Activated naive CD8-positive, alpha-beta T cell treated with anti-CD3 and anti-CD28 coated beads, Interleukin-2, amount 50 U/mL, for 24 hours (primary cell): Measurements from ENCODE around the gene FAM222A.

Source experiments
- ATAC-seq: fragments of 150-1000 bp; cut with Tn5 transposase; one replicate; pipeline ENCODE4 v1.10.0; 2021
- DNase-seq: peaks from one replicate; pipeline ENCODE4 v3.0.0; 2021
- H3K27ac Mint-ChIP-seq: one replicate; pipeline ENCODE4 v1.8.0; 2021; ENCODE audit warnings: mild to moderate bottlenecking, mixed read lengths
- H3K27me3 Mint-ChIP-seq: one replicate; pipeline ENCODE4 v1.8.0; 2021; ENCODE audit warnings: mixed read lengths
- H3K36me3 Mint-ChIP-seq: one replicate; pipeline ENCODE4 v1.8.0; 2021; ENCODE audit warnings: low read depth, mixed read lengths
- H3K4me1 Mint-ChIP-seq: one replicate; pipeline ENCODE4 v1.8.0; 2021; ENCODE audit warnings: mixed read lengths
- H3K4me3 Mint-ChIP-seq: one replicate; pipeline ENCODE4 v1.8.0; 2021; ENCODE audit warnings: mild to moderate bottlenecking, moderate library complexity, mixed read lengths
- H3K9me3 Mint-ChIP-seq: one replicate; pipeline ENCODE4 v1.8.0; 2021; ENCODE audit warnings: mixed read lengths

FAM222A gene

DNA sequence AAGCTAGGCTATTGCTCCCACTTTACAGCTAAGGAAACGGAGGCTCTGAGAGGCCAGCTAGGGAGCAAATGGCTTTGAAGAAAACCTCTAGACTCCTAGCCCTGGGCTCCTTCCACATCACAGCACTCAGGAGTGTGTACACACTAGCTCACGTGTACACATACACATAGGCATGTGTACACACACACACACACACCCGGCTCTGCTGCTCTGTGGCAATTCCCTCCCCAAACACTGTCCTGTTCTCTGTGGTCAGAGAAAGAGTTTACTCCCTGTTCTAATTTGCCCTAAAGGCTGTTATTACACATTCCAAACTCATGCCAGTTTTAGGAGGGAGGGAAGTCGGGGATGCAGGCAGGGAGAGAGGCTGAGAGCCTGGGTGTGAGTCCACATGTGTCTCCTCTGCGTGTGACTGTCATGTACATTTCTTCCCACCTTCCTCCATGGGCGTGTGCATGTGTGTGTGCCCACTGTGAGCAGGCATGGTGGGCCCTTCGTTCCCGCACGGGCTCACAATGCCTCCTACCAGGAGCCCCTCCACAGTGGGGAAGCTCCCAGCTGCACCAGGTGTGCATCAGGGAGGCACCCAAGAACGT is 105.4 kb downstream of the FAM222A start:
- Mint-ChIP-seq H3K36me3 (no peaks in the 10 kb centered on the region), H3K27me3 (peaks cover 7% of the 10 kb centered on the region), H3K4me3 (no peak overlapping the region), H3K9me3 (no peaks in the 10 kb centered on the region), H3K4me1 (no peaks in the 10 kb centered on the region), H3K27ac (no peak overlapping the region)
- DNase-seq (no peak), ATAC-seq (no peak)
